Measurements from ENCODE around the gene GLA. TPM values are rescaled to one million over a fixed set of nuclear protein-coding genes. Genes with fewer than 3 reads are reported as not detected.

GLA gene
- 61.2 and 63.6 TPM in 2 replicates for total RNA-seq (2022)
- percentile 69 among the genes with signal in this experiment for Bru-seq, nascent RNA
- BruChase-seq, experiment 1, labeled RNA remaining after a 6-hour chase, result percentile 79 among the genes with signal in this experiment
- percentile 68 among the genes with signal in this experiment for BruChase-seq, experiment 2, labeled RNA remaining after a 2-hour chase
- long read RNA-seq, transcript GLA-204 (3 exons, 793 nt), result minor isoform, 11 of 97 reads
- long read RNA-seq, transcript GLA-201 (7 exons, 1,318 nt), result major isoform, 77 of 97 reads
- long read RNA-seq, partial matches to known transcripts, result 1 of 97 reads
- long read RNA-seq, other reads (novel, unspliced or antisense), result 6 of 97 reads

- Mint-ChIP-seq H3K27ac (ENCODE audit: unreplicated experiment) (peak within 1 kb of the TSS; percentile 90), H3K4me3 (ENCODE audit: low read depth, unreplicated experiment) (peak within 1 kb of the TSS; percentile 80), H3K4me1 (ENCODE audit: low read depth, unreplicated experiment) (peaks cover 15% of the 10 kb centered on the region), H3K9me3 (ENCODE audit: low read depth, unreplicated experiment) (no peaks in the 10 kb centered on the region), H3K36me3 (ENCODE audit: insufficient read depth, unreplicated experiment) (peaks cover 41% of the 10 kb centered on the region), H3K27me3 (ENCODE audit: unreplicated experiment) (no peaks in the 10 kb centered on the region)
- intact Hi-C loops (cut with micrococcal nuclease; ENCODE audit: unreplicated experiment), result loop anchor here (2.0 kb wide), 1 partner anchor 17 kb away; the partner anchor contains the start of gene RPL36A
- DNase-seq, result peak; percentile 84
- no TSS peak for BruUV-seq (replicated peaks)
- TF ChIP-seq CTCF (IDR thresholded peaks at IDR 0.05; ENCODE audit: unreplicated experiment), result no peak
- CTCF ChIA-PET, result no interaction called here
Measured at GRCh38 chrX:101407748-101408531, at the start of gene GLA, which contains the start of gene HNRNPH2. Gene GLA (minus strand): TSS chrX:101407925. CDS start chrX:101407903, 22 bp downstream. Gene HNRNPH2 (plus strand): TSS chrX:101408222. CDS start chrX:101411989, 3,767 bp downstream.

GRCh38 chrX:101452056-101452455 is 44.3 kb upstream of the GLA start:
- TF ChIP-seq CTCF (IDR thresholded peaks at IDR 0.05; ENCODE audit: unreplicated experiment), result no peak
- CTCF ChIA-PET, result no interaction called here
- intact Hi-C loops (cut with micrococcal nuclease; ENCODE audit: unreplicated experiment), result no loop called here
- no peak for DNase-seq
- Mint-ChIP-seq H3K4me3 (ENCODE audit: low read depth, unreplicated experiment) (no peak overlapping the region), H3K36me3 (ENCODE audit: insufficient read depth, unreplicated experiment) (no peaks in the 10 kb centered on the region), H3K27me3 (ENCODE audit: unreplicated experiment) (no peaks in the 10 kb centered on the region), H3K9me3 (ENCODE audit: low read depth, unreplicated experiment) (no peaks in the 10 kb centered on the region), H3K4me1 (ENCODE audit: low read depth, unreplicated experiment) (no peaks in the 10 kb centered on the region), H3K27ac (ENCODE audit: unreplicated experiment) (no peak overlapping the region)
- no TSS peak for BruUV-seq (replicated peaks)

GRCh38 chrX:101450961-101451360 is 43.2 kb upstream of the GLA start:
- no TSS peak for BruUV-seq (replicated peaks)
- Mint-ChIP-seq H3K9me3 (ENCODE audit: low read depth, unreplicated experiment) (no peaks in the 10 kb centered on the region), H3K27ac (ENCODE audit: unreplicated experiment) (no peak overlapping the region), H3K4me3 (ENCODE audit: low read depth, unreplicated experiment) (no peak overlapping the region), H3K4me1 (ENCODE audit: low read depth, unreplicated experiment) (no peaks in the 10 kb centered on the region), H3K27me3 (ENCODE audit: unreplicated experiment) (no peaks in the 10 kb centered on the region), H3K36me3 (ENCODE audit: insufficient read depth, unreplicated experiment) (no peaks in the 10 kb centered on the region)
- DNase-seq, result no peak
- intact Hi-C loops (cut with micrococcal nuclease; ENCODE audit: unreplicated experiment), result no loop called here
- CTCF ChIA-PET, result no interaction called here
- TF ChIP-seq CTCF (IDR thresholded peaks at IDR 0.05; ENCODE audit: unreplicated experiment), result no peak

GRCh38 chrX:101450085-101450484 is 42.4 kb upstream of the GLA start:
- no peak for DNase-seq
- Mint-ChIP-seq H3K9me3 (ENCODE audit: low read depth, unreplicated experiment) (no peaks in the 10 kb centered on the region), H3K27ac (ENCODE audit: unreplicated experiment) (no peak overlapping the region), H3K36me3 (ENCODE audit: insufficient read depth, unreplicated experiment) (no peaks in the 10 kb centered on the region), H3K4me1 (ENCODE audit: low read depth, unreplicated experiment) (no peaks in the 10 kb centered on the region), H3K4me3 (ENCODE audit: low read depth, unreplicated experiment) (no peak overlapping the region), H3K27me3 (ENCODE audit: unreplicated experiment) (no peaks in the 10 kb centered on the region)
- intact Hi-C loops (cut with micrococcal nuclease; ENCODE audit: unreplicated experiment), result no loop called here
- no TSS peak for BruUV-seq (replicated peaks)
- no peak for TF ChIP-seq CTCF (IDR thresholded peaks at IDR 0.05; ENCODE audit: unreplicated experiment)
- CTCF ChIA-PET, result no interaction called here

Data from Calu3 (cell line).